Stimulated activated CD4-positive, alpha-beta T cell treated with anti-CD3 and anti-CD28 coated beads, Interleukin-4, amount 100 ng/mL, for 4 hours (primary cell): ENCODE measurements around the gene HTR4.

ENCODE experiments used
- DNase-seq, 2 experiments: peaks; one replicate each; pipeline ENCODE4 v3.0.0-alpha.2; 2020

HTR4 gene

GRCh38 chr5:148663509-148663908 is 9.2 kb upstream of the HTR4 start:
- no peak for DNase-seq

GRCh38 chr5:148660346-148660660 is 6.0 kb upstream of the HTR4 start:
- DNase-seq: no peak

DNA sequence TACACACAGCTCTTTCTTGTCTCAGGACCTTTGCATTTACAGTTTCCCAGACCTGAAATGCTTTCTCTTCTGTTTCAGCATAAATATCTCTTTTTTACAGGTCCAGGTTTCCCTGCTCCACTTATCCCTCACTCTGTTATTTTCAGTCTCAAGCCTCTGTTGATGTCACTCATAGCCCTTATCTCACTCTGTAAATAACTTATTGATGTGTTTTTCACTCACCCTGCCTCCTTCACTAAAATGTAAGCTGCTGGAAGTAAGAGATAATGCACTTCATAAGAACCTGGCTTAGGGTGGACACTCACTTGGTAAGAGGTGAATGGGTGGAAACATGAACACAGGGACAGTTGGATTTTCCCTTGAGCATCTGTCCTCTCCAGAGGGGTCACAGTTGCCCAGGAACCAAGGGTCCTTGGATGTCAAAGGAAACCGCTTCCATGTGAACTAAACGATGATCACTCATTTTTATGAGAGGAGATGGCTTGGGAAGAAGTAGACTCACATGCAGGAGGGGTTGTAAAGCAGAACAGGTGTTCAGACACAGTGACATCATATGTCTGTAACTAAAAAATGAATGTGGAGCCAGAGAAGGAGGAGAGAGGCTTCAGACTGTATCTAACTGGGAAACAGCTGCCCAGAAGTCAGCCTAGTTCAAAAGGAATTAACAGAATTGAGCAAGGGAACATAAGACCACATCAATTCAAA is 5.5 kb upstream of the HTR4 start:
- no peak for DNase-seq

- DNase-seq: no peak
These were observed 964 bp downstream of the HTR4 start for GRCh38 chr5:148653291-148653835.

DNA sequence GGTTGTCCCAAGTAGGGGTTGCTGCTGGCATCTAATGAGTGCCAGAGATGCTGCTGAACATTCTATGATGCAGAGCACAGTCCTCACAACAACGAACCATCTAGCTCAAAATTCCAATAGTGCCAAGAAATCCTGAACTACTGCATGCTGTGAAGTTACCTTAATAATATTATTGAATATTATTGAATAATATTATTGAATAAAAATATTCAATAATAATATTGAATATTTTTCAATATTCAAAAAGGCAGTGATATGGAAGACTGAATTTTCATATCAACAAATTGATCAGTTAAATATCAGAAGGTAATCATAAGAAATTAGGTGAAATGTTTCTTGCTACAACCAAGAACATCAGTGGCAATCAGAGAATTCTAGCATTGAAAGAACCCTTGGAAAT is 2.8 kb downstream of the HTR4 start:
- no peak for DNase-seq

- DNase-seq: no peak
These were observed 8.8 kb downstream of the HTR4 start for GRCh38 chr5:148645527-148645926.

DNA sequence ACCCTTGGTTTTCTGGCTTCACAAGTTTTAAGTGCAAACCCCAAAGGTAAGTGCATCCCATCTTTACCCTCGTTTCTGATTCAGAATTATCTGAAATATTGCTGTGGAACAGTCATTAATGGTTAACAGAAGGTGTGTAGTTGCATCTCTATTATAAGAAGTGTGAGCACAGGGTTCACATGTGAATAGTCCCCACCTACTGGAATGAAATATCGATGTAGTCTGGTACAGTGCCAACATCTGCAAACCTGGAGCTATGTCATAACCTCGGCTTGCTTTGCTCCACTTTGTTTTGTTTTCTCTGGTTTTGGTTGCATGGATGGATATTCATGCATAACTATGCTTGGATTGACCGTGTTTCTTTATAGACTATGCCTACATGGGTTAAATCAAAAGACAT is 12.6 kb downstream of the HTR4 start:
- no peak for DNase-seq

DNA sequence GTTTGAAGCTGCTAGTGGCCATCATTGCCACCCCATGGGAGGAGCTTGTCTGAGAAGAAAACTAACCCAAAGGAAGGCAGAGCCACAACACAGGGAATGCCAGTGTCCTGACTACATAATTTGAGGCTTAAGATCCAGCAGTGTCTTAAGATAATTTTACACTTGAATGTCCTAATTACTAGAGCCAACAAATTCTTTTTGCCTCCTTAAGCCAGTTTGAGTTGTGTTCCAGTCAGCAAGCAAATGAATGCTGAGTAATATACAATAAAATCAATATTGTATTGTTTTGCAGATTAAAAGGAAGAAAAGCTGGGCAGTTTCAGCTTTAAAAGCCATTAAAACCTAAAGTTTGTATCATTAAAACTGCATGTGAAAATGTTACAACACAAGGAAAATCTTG is 13.9 kb downstream of the HTR4 start:
- DNase-seq: no peak

DNA sequence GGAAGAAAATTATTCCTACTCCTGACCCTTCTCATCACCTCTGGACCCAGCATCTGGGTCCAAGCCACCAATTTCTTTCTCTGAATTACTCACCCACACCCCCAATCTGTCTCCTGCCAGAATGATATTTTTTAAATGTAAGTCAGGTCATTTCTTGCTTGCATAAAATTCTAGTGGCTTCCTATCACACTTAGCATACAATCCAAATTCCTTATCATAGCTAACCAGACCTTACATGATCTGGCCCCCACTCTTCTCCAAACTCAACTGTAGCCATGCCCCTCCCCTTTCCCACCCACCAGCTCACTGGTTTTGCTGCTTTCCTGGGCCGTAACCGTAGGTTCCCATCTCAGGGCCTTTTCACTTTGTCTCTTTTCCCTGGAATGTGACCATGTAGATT is 15.2 kb downstream of the HTR4 start:
- no peak for DNase-seq

DNA sequence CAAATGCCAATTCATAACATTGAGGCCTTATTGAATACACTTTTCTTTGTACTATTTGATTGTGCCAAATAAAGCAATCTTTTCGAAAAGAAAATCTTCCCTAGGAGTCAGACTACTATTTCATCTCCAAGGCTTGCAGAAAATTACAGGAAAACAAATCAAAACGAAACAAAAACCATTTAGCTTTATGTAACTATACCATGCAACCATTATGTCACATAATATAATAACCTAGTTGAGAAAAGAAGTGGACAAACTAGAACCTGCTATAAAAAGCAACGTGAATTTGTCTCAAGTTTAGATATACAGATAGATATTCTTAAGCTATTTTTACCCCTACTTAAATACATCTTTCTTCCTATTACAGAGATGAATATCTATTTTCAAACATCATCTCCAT is 18.0 kb downstream of the HTR4 start:
- no peak for DNase-seq

GRCh38 chr5:148635321-148636083 is 18.8 kb downstream of the HTR4 start:
- no peak for DNase-seq

GRCh38 chr5:148633067-148633377 is 21.3 kb downstream of the HTR4 start:
- no peak for DNase-seq

DNA sequence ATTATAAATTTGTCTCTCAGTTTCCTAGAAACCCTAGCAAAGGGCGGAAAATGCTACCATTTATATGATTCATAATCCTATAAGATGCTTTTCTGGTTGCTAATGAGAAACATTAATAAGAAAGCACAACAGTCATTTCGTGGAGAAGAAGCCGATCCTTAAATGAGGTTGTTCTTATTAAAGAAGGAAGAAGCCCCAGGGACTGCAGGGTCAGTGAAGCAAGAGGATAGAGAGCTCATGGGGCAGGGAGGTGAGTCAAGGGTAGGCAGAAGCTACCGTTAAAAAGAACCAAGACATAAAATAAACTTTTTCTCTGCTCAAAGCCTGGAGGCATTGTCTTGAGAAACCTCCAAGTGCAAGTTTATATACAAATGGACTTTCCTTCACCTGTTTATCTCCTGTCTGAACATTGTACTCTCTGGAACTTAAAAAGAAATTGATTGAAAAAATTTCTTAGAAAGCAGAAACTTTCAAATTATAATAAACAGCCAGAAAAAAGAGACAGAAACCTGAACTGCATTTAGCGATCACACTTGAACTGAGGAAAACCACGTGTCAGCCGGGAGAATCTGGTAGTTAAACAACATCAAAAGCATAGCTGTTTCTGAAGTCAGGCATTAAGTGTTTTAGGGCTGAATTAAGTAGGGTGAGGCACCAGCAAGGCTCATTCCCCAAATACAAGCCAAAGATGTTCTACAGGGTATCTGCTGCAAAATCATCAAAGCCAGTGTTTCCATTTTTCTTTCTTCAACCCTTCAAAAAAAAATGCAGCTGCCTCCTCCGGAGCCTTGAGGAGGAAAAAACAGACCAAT is 21.9 kb downstream of the HTR4 start:
- DNase-seq: no peak

DNA sequence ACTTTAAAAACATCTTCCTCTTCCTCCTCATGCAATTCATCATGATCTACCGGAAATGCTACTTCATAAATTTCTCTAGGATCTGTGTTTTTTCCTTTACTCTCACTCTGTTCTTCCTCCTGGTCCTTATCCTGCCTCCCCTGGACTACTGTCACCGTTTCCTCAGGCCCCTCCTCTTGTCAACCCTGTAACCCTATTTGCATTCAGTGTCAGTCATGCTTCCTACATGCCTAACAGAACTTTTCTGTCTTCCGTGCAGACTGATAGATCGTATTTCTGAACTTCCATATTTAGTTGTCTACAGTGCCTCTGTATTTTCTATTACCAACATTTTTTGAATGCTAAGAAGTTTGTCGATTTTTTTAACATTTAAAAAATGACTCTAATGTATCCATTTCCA is 27.3 kb downstream of the HTR4 start:
- no peak for DNase-seq

GRCh38 chr5:148626081-148626613 is 28.2 kb downstream of the HTR4 start:
- no peak for DNase-seq

- no peak for DNase-seq
These were observed 29.1 kb downstream of the HTR4 start for GRCh38 chr5:148625250-148625649.

- no peak for DNase-seq
These were observed 30.6 kb downstream of the HTR4 start for GRCh38 chr5:148623741-148624140.

GRCh38 chr5:148623101-148623500 is 31.2 kb downstream of the HTR4 start:
- DNase-seq: no peak

DNA sequence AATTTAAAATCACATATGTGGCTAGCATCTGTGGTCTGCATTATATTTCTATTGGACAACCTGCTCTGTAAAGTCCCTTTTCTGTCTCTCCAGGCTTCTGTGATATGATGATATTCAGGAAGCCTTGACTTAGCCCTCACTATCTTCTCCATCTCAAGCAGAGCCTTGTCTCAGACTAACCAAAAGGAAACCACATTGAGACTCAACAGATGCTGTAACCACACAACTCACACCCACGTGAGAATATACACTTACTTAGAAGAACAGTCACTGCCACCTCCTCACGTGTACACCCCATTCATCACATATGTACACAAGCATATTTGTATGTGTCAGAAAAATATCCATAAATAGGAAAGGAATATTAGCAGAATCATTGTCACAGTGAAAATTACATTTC is 33.6 kb downstream of the HTR4 start:
- no peak for DNase-seq

DNA sequence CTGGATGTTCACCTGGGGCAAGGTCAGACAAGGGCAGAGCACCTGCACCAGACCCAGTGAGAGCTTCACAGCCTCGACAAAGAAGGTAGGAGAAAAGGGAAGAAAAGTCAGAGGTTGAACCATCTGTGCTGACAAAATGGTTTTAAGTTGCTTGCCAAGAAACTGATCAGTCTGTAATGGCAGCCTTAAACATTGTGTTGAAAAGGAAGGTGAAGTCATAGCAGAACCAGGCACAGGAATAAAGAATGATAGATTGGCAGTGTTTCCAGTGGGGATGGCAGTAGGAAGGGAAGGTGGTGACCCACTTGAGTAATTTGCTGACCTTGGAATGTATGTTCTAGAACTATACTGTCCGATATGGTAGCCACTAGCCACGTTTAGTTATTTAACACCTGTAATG is 34.2 kb downstream of the HTR4 start:
- DNase-seq: no peak

GRCh38 chr5:148619484-148619883 is 34.8 kb downstream of the HTR4 start:
- DNase-seq: no peak

DNA sequence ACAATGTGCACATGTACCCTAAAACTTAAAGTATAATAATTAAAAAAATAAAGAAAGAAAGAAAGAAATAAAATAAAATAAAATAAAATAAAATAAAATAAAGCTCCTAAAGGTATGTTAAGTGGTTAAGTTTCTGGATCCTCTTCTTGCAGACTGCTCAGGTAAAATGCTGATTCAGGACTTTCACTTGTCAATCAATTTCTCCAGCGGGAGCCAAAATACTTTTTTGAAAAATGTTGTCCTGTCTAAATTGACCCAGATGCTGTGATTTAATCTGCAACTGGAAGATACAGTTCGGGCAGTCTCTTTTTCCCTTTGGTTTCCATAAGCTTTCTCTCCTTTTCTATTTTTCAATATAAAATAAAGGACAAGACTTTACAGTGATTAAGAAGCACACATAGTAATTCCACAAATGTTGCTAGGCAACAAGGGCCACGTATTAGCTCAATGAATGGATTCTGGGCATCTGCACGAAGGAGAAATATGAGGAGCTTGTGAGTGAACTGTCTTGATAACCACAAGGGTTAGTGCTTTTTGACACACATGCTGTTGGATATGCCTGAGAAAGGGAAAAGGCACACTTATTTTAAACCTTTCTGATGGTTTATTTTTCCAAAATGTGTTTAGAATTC is 38.6 kb downstream of the HTR4 start:
- DNase-seq: no peak

- no peak for DNase-seq
These were observed 46.9 kb downstream of the HTR4 start for GRCh38 chr5:148607406-148607805.
